Stimulated activated CD8-positive, alpha-beta memory T cell treated with anti-CD3 and anti-CD28 coated beads, Interleukin-15, amount 100 ng/mL, for 4 hours (primary cell): ENCODE data around the gene GCNA.

ENCODE experiments used
- DNase-seq, 2 donors: peaks; one replicate each; pipeline ENCODE4 v3.0.0-alpha.2; 2020; ENCODE audit warnings: low read depth in 2 of 2

GCNA gene

GRCh38 chrX:71616672-71617529, 38.7 kb downstream of the GCNA start:
- DNase-seq, result no peak

GRCh38 chrX:71617742-71618141, 39.5 kb downstream of the GCNA start:
- no peak for DNase-seq

DNA sequence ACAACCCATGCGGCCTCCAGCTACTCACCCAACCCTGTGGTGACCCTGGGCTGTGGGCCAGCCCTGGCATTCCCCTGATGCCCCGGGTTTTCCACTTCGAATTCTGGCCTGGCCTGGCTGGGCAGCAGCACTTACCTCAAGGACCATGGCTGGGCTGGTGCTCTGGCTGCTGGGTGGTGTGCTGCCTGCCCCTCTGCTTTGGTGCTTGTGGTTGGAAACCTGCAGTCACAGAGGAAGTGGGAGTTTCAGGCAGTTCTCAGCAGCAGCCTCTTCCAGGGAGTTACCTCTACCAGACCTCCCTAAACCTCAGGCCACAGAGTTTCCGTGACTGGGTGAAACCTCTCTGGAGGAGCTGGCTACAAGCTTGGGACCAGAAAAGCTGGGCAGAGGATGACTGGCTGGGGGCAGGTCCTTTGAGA, 40.1 kb downstream of the GCNA start, which contains the start of gene CXCR3:
CXCR3 (minus strand) TSS at position 209 of the 419 bp plus-strand sequence; CDS start at position 147, 62 bp downstream.
- peak; percentile 53 to 58 for DNase-seq

DNA sequence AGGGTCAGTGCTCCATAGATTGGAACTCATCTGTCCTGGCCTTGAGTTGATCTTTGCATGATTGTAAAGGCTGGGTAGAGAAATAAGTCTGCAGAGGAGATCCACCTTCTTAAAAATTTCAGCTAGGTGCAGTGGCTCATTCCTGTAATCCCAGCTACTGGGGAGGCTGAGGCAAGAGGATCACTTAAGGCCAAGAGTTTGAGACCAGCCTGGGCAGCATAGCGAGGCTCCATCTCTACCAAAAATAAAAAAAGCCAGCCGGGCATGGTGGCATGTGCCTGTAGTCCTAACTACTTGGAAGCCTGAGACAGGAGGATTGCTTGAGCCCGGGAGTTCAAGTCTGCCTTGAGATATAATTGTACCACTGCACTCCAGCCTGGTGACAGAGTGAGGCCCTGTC, 40.5 kb downstream of the GCNA start:
- no peak for DNase-seq

- peak in 1 of 2 donors; percentile 67 for DNase-seq
Measured at GRCh38 chrX:71619193-71619592, 41.0 kb downstream of the GCNA start.

DNA sequence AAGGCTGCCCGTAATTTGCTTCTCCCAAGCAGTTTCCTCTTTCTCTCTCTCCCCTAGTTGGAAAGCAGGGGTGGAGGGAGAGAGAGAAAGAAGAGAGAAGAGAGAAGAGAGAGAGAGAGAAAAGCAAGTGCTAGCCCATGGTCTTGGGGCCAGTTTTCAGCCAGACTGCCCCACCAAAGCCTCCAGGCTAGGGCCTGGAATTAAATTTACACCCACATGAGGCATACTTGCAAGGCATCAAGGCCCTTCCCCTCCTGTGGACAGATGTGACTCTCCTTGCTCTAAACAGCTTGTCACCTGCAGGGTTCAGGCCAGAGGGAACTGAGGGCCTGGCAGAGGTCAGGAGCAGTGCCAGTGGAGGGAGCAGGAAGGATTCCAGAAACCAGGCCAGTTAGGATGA, 41.7 kb downstream of the GCNA start:
- no peak for DNase-seq

DNA sequence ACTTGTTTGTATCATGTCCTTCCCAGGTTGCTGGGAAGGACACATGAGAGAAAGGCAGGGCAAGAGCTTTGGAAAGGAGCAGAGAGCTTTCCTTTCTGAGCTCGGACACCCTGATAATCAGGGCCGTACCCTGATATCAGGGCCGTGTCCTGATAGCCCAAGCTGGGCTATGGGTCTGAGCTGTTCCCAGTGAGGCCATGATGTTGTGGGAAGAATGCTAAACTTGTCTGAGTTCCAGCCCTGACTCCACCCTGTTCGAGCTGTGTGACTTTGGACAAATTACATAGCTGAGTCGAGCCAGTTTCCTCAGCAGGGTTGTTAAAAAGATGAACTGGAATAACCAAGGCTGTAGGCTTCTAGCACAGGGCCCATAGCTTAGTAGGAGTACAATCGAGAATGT, 43.4 kb downstream of the GCNA start:
- DNase-seq, result no peak

DNA sequence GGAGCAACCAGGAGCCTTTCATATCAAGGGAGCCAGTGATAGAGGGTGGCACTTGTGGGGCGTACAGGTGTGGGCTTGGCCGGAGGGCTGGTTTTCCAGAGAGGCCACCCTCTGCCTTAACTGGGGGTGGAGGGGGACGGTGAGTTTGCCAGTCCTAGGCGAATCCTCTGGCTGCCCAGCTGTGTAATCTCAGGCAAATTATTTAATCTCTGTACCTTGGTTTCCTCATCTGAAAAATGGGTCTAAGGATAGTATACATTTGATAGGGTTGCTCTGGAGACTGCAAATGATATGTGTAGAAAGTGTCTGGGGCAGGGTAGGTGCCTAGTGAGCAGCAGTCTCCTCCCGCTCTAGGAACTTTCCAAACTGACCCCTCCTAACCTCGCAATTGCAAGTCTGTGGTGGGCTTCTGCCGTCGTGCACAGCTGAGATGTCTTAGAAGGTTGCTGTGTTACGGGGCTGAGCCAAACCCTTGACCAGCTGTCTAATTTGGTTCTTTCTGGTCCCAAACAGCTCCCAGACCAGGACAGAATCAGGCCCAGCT, 43.9 kb downstream of the GCNA start:
- DNase-seq, result no peak

- DNase-seq, result peak; percentile 22 to 48
Measured at GRCh38 chrX:71622576-71623450, 44.6 kb downstream of the GCNA start.

DNA sequence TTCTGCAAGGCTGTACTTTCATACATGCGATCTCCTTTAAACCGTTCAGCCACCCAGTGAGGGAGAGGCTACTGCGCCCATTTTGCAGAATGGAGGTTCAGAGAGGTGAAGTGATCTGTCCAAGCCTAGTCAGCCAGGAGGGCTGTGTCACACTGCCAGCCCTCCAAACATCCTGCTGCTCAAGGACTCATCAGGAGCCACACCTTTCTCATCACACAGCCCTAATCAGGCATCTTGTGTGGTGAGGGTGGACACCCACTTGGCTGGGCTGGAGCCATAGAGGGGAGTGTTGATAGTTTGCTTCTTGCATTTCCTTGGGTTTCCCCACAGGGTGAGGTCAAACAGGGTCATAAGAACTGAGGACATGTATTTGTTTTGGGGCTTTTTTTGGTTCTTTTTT, 45.5 kb downstream of the GCNA start:
- no peak for DNase-seq

DNA sequence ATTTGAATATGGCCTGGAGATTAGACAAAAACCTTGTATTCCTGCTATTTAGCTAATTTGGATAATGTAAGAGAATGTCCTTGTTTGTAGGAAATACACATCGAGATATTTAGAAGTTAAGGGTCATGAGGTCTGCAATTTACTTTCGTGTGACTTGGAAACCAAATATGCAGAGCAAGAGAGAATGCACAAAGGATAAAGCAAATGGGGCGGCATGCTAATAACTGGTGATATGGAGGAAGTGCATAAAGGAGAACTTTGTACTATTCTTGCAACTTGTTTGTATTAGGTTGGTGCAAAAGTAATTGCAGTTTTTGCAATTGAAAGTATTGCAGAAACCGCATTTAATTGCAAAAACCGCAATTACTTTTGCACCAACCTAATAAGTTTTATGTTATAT, 47.2 kb downstream of the GCNA start:
- no peak for DNase-seq

- DNase-seq, result no peak
Measured at GRCh38 chrX:71626576-71626975, 48.3 kb downstream of the GCNA start.

- DNase-seq, result no peak
Measured at GRCh38 chrX:71627588-71628404, 49.6 kb downstream of the GCNA start.

- no peak for DNase-seq
Measured at GRCh38 chrX:71629467-71629866, 51.2 kb downstream of the GCNA start.

DNA sequence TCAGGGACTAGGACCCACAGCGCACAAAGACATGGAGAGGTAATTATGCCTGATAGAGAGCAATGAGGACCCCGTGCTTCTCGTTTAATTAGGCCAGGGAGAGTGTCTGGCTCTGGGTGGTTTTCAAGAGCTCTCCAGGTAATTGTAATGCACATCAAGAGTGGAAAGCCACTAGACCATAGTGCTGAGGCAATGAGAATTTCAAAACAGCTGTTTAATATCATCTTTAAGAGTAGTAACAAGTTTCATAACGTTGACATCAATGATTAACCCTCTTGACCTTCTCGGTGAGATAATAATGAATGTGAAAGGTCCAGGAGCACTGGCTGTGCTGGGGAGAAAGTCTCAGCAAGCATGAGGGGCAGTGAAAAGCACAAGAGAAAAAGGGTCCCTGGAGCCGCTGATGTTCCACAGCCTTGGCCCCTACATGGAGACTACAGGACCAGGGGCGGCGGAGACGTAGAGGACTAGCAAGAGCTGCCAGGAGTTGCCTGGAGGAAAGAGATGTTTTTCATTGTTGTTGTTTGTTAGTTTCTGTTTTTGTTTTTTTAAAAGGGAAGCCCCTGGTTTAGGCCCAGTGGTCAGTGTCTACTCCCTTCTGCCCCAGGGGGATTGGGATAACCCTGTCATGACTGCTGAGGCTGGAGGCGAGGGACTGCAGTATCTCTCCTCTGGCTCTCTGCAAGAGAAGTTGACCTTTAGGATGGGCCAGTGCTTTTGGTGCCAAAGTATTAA, 54.9 kb downstream of the GCNA start:
- no peak for DNase-seq

DNA sequence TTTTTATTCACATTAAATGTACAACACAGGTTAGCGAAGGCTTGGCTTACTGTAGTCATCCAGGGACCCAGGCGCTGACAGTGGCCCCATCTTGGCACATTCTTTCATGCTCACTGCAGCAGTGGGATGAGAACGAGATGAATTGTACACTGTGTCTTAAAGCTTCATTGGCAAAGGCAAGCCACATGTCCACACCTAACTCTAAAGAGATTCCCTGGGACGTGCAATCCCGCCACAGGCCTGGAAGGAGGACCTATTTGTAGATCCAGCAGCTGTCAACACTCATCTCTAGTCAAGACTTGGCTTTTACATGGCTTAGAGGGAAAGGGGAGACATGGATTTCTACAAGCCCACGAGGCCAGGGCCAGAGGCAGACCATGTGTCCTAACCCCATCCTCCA, 56.1 kb downstream of the GCNA start:
- no peak for DNase-seq

GRCh38 chrX:71636438-71637252, 58.4 kb downstream of the GCNA start:
- DNase-seq, result no peak

DNA sequence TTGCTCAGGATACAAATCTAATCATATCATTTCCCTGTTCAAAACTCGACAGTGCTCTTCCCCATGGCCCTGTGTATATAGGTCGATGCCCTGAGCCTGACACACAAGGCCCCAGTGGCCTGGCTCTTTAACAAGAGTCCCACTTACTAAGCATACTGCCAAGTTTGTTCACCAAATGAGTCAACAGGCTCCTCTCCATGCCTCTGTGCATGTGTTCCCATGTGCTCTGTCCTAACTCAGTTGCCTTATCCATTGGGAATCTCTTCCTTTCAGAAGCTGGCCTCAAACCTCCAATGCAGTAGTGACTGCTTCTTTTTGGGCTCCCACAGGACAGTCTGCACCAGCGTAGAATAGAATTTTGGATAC, 59.0 kb downstream of the GCNA start:
- no peak for DNase-seq

GRCh38 chrX:71637848-71638247, 59.6 kb downstream of the GCNA start:
- no peak for DNase-seq

- no peak for DNase-seq
Measured at GRCh38 chrX:71638409-71638808, 60.2 kb downstream of the GCNA start.
